ENCODE results near the gene NR0B2.

Gene NR0B2

GRCh38 chr1:26959270-26959669 is 45.5 kb upstream of the NR0B2 start:
- H3K27me3 ChIP-seq (ENCODE audit: insufficient read depth, poor library complexity, severe bottlenecking): no peaks in the 10 kb centered on the region
- H3K4me3 ChIP-seq (ENCODE audit: severe bottlenecking): peak overlapping the region; percentile 90
- H3K9me3 ChIP-seq (ENCODE audit: severe bottlenecking): no peaks in the 10 kb centered on the region
- H3K27ac ChIP-seq (ENCODE audit: poor library complexity, severe bottlenecking): peak overlapping the region; percentile 94
- peaks cover 17% of the 10 kb centered on the region for H3K4me1 ChIP-seq (ENCODE audit: insufficient read depth, poor library complexity, severe bottlenecking)
- peaks cover 16% of the 10 kb centered on the region; the same call in 1 of the 2 replicates for H3K36me3 ChIP-seq (ENCODE audit: low read depth)
- no peak for ATAC-seq (ENCODE audit: low read depth)
- DNase-seq (ENCODE audit: low spot score): no peak
- no peak for TF ChIP-seq CTCF (IDR thresholded peaks at IDR 0.05; ENCODE audit: poor library complexity, severe bottlenecking)

GRCh38 chr1:26957306-26957705 is 43.5 kb upstream of the NR0B2 start:
- DNase-seq (ENCODE audit: low spot score) (no peak), ATAC-seq (ENCODE audit: low read depth) (no peak)
- peaks cover 27% of the 10 kb centered on the region for H3K36me3 ChIP-seq (ENCODE audit: low read depth)
- TF ChIP-seq CTCF (IDR thresholded peaks at IDR 0.05; ENCODE audit: poor library complexity, severe bottlenecking): no peak
- H3K9me3 ChIP-seq (ENCODE audit: severe bottlenecking): no peaks in the 10 kb centered on the region
- no peak overlapping the region for H3K27ac ChIP-seq (ENCODE audit: poor library complexity, severe bottlenecking)
- no peak overlapping the region for H3K4me3 ChIP-seq (ENCODE audit: severe bottlenecking)
- H3K4me1 ChIP-seq (ENCODE audit: insufficient read depth, poor library complexity, severe bottlenecking): peaks cover 15% of the 10 kb centered on the region
- no peaks in the 10 kb centered on the region for H3K27me3 ChIP-seq (ENCODE audit: insufficient read depth, poor library complexity, severe bottlenecking)

- TF ChIP-seq CTCF (IDR thresholded peaks at IDR 0.05; ENCODE audit: poor library complexity, severe bottlenecking): no peak
- Histone ChIP-seq H3K4me3 (ENCODE audit: severe bottlenecking) (no peak overlapping the region), H3K4me1 (ENCODE audit: insufficient read depth, poor library complexity, severe bottlenecking) (peaks cover 5% of the 10 kb centered on the region), H3K27me3 (ENCODE audit: insufficient read depth, poor library complexity, severe bottlenecking) (no peaks in the 10 kb centered on the region), H3K27ac (ENCODE audit: poor library complexity, severe bottlenecking) (no peak overlapping the region), H3K36me3 (ENCODE audit: low read depth) (peaks cover 36% of the 10 kb centered on the region), H3K9me3 (ENCODE audit: severe bottlenecking) (no peaks in the 10 kb centered on the region)
- DNase-seq (ENCODE audit: low spot score) (no peak), ATAC-seq (ENCODE audit: low read depth) (no peak)
Measured at GRCh38 chr1:26956321-26956720, 42.5 kb upstream of the NR0B2 start.

- ATAC-seq (ENCODE audit: low read depth): no peak
- no peak overlapping the region for H3K4me3 ChIP-seq (ENCODE audit: severe bottlenecking)
- H3K4me1 ChIP-seq (ENCODE audit: insufficient read depth, poor library complexity, severe bottlenecking): no peaks in the 10 kb centered on the region
- DNase-seq (ENCODE audit: low spot score): no peak
- H3K9me3 ChIP-seq (ENCODE audit: severe bottlenecking): no peaks in the 10 kb centered on the region
- no peaks in the 10 kb centered on the region for H3K27me3 ChIP-seq (ENCODE audit: insufficient read depth, poor library complexity, severe bottlenecking)
- no peak overlapping the region for H3K27ac ChIP-seq (ENCODE audit: poor library complexity, severe bottlenecking)
- H3K36me3 ChIP-seq (ENCODE audit: low read depth): peaks cover 57% of the 10 kb centered on the region
- TF ChIP-seq CTCF (IDR thresholded peaks at IDR 0.05; ENCODE audit: poor library complexity, severe bottlenecking): no peak
Measured at GRCh38 chr1:26953374-26953773, 39.6 kb upstream of the NR0B2 start.

GRCh38 chr1:26951821-26952497 is 38.2 kb upstream of the NR0B2 start:
- no peak for TF ChIP-seq CTCF (IDR thresholded peaks at IDR 0.05; ENCODE audit: poor library complexity, severe bottlenecking)
- H3K27ac ChIP-seq (ENCODE audit: poor library complexity, severe bottlenecking): no peak overlapping the region
- no peaks in the 10 kb centered on the region for H3K27me3 ChIP-seq (ENCODE audit: insufficient read depth, poor library complexity, severe bottlenecking)
- H3K36me3 ChIP-seq (ENCODE audit: low read depth): peaks cover 63% of the 10 kb centered on the region
- no peak for ATAC-seq (ENCODE audit: low read depth)
- no peak overlapping the region for H3K4me3 ChIP-seq (ENCODE audit: severe bottlenecking)
- DNase-seq (ENCODE audit: low spot score): no peak
- no peaks in the 10 kb centered on the region for H3K4me1 ChIP-seq (ENCODE audit: insufficient read depth, poor library complexity, severe bottlenecking)
- H3K9me3 ChIP-seq (ENCODE audit: severe bottlenecking): no peaks in the 10 kb centered on the region
